Rectal smooth muscle tissue (tissue), 1 donor: ENCODE results near the gene ELMO1.

Experiments
- H3K27ac ChIP-seq: one replicate; pipeline ENCODE4 v1.7.0; 2013; ENCODE audit warnings: low read depth, low read length, inconsistent platforms
- H3K27me3 ChIP-seq: one replicate; pipeline ENCODE4 v1.7.0; 2013; ENCODE audit warnings: low read length; ENCODE audit not compliant: control insufficient read depth, insufficient read depth
- H3K36me3 ChIP-seq: one replicate; pipeline ENCODE4 v1.7.0; 2013; ENCODE audit warnings: low read length; ENCODE audit not compliant: control insufficient read depth, insufficient read depth
- H3K4me1 ChIP-seq: one replicate; pipeline ENCODE4 v1.7.0; 2013; ENCODE audit warnings: low read length; ENCODE audit not compliant: control insufficient read depth, insufficient read depth
- H3K4me3 ChIP-seq: one replicate; pipeline ENCODE4 v1.7.0; 2013; ENCODE audit warnings: low read length
- H3K9ac ChIP-seq: one replicate; pipeline ENCODE4 v1.7.0; 2013; ENCODE audit warnings: low read length

ELMO1 gene

DNA sequence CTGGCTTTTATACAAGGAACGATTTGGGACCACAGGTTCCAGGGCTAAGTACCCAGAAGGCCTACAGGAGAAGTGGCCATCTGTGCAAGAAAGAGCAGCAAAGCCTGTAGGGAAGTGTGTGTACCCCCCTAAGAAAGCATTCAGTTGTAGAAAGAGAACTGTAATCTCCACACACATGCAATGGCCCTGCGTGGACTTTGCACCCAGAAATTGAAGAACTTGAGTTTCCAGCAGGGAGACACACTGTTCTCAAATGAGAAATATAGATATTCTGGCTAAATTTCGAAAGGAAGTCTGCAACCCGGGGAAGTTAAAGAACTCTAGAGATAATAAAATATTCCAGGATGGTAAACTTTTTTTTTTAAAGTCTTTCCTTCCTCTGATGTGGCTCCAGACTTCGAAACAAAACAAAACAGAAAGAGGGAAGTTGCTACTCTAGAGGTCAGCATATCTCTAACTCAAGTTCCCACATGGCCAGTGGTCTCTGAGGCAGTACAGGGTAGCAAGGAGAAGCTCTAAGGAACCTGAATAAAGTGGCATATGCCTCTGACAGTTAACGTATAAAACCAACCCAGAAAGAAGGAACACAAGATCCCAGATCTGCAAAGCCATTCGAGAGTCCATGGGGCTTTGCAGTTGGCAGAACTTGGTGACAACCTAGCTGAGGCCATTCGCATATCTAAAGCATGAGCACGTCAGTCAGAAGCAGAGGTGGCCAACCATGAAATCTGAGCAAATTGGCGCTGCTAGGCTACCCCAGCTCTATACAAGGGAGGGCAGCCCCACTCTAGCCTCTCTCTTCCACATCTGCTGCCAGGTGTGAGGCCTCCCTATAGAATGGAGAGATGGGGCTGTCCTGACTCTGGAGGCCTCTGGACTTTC lies 56.6 kb downstream of the ELMO1 start:
- H3K27me3 ChIP-seq = no peaks in the 10 kb centered on the region
- no peak overlapping the region for H3K27ac ChIP-seq
- no peaks in the 10 kb centered on the region for H3K4me1 ChIP-seq
- H3K36me3 ChIP-seq = no peaks in the 10 kb centered on the region
- no peak overlapping the region for H3K4me3 ChIP-seq
- no peak overlapping the region for H3K9ac ChIP-seq

DNA sequence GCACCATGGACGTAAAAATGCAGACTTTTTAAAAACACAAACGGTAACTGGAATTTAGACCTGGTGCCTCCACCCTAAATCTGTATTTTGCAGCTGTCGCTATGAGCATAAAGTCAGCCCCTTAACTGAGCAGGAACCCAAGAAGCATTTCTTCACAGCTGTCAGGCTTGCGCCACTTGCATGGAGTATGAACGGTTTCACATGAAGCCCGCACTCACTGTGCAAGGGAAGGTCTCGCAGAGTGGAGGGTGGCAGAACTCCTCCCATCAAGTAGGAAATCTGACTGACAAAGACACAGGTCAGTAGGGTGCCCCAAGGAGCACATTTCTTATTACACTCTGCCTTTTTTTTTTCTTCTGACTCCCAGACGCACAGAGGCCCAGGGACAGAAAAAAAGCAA lies 58.5 kb downstream of the ELMO1 start:
- Histone ChIP-seq H3K27me3 (no peaks in the 10 kb centered on the region), H3K9ac (no peak overlapping the region), H3K27ac (no peak overlapping the region), H3K36me3 (no peaks in the 10 kb centered on the region), H3K4me1 (no peaks in the 10 kb centered on the region), H3K4me3 (no peak overlapping the region)

DNA sequence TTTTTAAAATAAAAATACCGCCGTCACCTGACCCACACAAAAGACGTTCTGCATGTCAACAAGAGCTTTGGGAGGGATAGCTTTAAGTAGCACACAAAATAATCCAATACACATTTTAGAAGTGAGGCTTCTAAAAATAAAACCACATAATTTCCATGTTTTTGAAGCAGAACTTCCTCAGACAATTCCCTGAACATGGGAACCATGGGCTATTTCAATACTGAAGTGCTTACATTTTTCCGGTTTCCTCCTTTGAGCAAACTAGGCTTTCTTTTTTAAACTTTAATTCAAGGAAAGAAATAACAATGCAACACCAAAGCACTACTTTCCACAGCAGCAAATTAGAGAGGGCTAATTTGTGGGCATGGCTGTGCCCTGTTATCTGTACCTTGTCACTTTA lies 59.9 kb downstream of the ELMO1 start:
- Histone ChIP-seq H3K4me3 (no peak overlapping the region), H3K27me3 (no peaks in the 10 kb centered on the region), H3K27ac (no peak overlapping the region), H3K36me3 (no peaks in the 10 kb centered on the region), H3K4me1 (no peaks in the 10 kb centered on the region), H3K9ac (no peak overlapping the region)

DNA sequence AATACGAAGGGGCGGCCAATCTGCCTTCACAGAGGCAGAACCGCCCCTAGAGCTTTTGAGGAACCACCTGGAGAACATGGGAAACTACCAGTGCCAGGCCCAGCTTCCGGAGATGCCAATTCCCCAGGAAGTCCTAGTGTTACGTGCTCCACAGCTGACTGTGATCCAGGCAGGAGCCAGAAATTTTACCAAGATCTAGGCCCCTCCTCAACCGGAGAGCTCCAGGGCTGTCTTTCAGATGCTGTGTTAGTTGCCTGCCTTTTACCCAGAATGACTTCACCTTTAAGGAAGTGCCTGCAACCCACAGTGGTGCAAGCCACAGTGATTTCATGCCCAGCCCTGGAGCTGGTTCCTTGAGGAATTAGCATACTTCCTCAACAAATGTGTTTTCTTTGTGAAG lies 62.9 kb downstream of the ELMO1 start:
- Histone ChIP-seq H3K4me3 (no peak overlapping the region), H3K4me1 (no peaks in the 10 kb centered on the region), H3K36me3 (no peaks in the 10 kb centered on the region), H3K9ac (no peak overlapping the region), H3K27ac (no peak overlapping the region), H3K27me3 (no peaks in the 10 kb centered on the region)

- no peak overlapping the region for H3K4me3 ChIP-seq
- no peak overlapping the region for H3K9ac ChIP-seq
- H3K27ac ChIP-seq = no peak overlapping the region
- no peaks in the 10 kb centered on the region for H3K27me3 ChIP-seq
- no peaks in the 10 kb centered on the region for H3K4me1 ChIP-seq
- no peaks in the 10 kb centered on the region for H3K36me3 ChIP-seq
These were observed 66.0 kb downstream of the ELMO1 start for GRCh38 chr7:37382546-37383088.

- H3K27me3 ChIP-seq = no peaks in the 10 kb centered on the region
- no peak overlapping the region for H3K4me3 ChIP-seq
- H3K27ac ChIP-seq = no peak overlapping the region
- no peaks in the 10 kb centered on the region for H3K36me3 ChIP-seq
- H3K9ac ChIP-seq = no peak overlapping the region
- no peaks in the 10 kb centered on the region for H3K4me1 ChIP-seq
These were observed 67.8 kb downstream of the ELMO1 start for GRCh38 chr7:37380831-37381230.

DNA sequence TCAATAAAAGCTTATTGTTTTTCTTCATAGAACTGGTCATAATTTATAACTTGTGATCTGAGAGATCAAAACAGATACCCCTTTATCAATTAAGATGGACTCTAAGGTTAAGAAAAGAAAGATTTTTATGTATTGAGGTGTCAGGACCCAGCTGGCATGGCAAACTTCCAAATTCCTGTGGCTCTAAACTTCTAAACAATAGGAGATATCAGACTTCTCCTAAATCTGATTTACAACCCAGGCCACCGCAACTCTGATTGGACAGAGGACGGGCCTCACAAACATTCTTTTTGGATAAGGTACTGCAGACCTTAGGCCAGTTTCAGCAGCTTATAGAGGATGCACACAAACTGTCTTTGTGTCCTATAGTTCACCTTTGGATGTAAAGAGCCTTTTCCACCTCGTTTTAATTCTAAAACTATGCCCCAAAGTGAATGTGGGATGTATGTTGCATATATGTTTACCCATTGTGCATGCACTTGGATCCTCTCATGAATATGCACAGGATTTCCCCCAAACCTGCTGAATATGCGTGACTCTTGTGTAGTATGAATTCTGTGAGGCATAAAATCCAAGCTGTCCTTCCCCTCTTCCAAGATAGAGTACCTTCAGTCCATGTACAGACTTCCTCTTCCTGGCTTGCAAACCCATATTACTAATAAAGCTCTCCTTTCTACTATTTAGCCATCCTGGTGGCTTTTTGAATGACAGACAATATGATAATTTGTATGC lies 69.0 kb downstream of the ELMO1 start:
- Histone ChIP-seq H3K4me1 (no peaks in the 10 kb centered on the region), H3K36me3 (no peaks in the 10 kb centered on the region), H3K27me3 (no peaks in the 10 kb centered on the region), H3K4me3 (no peak overlapping the region), H3K9ac (no peak overlapping the region), H3K27ac (no peak overlapping the region)

DNA sequence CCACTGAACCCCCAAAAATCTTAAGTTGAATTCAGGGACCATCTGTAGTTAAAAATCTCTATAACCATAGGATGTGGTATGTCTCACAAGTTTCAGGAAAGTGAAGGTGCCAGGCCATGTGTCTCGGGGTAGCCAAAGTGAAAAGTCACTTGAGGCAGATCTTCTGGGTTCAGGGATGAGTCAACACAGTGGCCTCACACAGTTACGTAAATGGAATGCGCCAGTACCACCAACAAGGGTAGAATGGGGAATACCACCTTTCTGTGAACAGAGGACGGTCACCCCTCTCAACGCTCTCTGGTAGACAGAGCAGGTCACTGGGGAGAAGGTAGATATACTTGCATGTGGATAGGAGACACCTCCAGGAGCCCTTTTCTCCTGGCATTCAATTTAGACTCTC lies 71.4 kb downstream of the ELMO1 start:
- Histone ChIP-seq H3K27ac (no peak overlapping the region), H3K27me3 (no peaks in the 10 kb centered on the region), H3K36me3 (no peaks in the 10 kb centered on the region), H3K9ac (no peak overlapping the region), H3K4me1 (no peaks in the 10 kb centered on the region), H3K4me3 (no peak overlapping the region)

DNA sequence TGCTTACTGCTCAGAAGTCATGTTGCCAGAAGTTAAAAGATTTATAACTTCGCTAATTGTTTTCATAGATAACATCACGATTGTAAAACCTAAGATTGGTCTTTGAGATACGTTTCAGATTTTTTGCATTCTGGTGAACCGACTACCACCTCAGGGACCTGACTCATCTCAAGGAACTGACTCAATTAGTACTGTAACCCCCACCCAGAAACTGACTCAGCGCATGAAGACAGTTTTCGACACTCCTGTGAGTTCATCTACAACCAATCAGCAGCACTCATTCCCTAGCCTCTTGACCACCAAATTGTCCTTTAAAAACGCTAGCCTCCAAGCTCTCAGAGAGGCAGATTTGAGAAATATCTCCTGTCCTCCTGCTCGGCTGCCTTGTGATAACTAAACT lies 72.3 kb downstream of the ELMO1 start:
- H3K9ac ChIP-seq = no peak overlapping the region
- H3K4me1 ChIP-seq = no peaks in the 10 kb centered on the region
- H3K27me3 ChIP-seq = no peaks in the 10 kb centered on the region
- H3K27ac ChIP-seq = no peak overlapping the region
- no peaks in the 10 kb centered on the region for H3K36me3 ChIP-seq
- no peak overlapping the region for H3K4me3 ChIP-seq

DNA sequence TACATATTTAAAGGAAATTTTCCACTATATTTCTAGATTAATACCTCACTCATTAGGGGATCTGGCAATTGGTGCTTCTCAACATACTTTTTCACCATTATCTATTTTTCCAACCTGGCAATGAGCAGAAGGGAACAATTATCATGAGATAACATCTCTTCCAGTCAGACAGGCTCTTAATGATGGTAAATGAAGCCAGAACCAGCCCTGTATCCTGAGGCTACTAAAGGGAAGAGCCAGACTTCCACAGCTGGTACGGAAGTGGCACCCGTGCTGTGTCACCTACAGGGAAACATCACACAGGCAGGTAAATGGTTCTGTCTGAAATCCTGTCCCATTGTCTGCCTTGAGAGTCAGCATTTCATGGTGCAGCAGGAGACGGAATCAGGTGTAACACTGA lies 75.9 kb downstream of the ELMO1 start:
- H3K27me3 ChIP-seq = no peaks in the 10 kb centered on the region
- no peaks in the 10 kb centered on the region for H3K36me3 ChIP-seq
- no peak overlapping the region for H3K4me3 ChIP-seq
- H3K9ac ChIP-seq = no peak overlapping the region
- no peak overlapping the region for H3K27ac ChIP-seq
- no peaks in the 10 kb centered on the region for H3K4me1 ChIP-seq

DNA sequence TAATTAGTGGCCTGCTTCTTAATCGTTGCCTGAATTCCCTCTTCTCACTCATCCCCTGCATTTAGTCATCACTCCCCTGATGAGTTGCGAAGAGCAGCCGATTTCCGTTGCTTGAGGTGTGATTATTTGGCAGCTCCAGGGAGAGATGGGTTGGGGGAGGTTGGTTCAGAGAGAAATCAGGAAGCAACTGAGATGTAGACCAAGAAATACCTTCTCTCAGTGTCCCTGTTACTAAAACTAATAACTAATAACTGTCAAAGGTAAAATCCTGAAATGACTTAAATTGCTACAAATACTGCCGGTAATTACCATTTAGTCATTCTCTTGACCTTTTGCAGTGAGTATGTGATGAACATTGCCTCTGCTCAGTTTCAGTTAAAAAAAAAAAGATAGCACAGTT lies 76.9 kb downstream of the ELMO1 start:
- H3K27ac ChIP-seq = no peak overlapping the region
- no peak overlapping the region for H3K9ac ChIP-seq
- no peaks in the 10 kb centered on the region for H3K27me3 ChIP-seq
- no peaks in the 10 kb centered on the region for H3K36me3 ChIP-seq
- H3K4me1 ChIP-seq = no peaks in the 10 kb centered on the region
- H3K4me3 ChIP-seq = no peak overlapping the region

DNA sequence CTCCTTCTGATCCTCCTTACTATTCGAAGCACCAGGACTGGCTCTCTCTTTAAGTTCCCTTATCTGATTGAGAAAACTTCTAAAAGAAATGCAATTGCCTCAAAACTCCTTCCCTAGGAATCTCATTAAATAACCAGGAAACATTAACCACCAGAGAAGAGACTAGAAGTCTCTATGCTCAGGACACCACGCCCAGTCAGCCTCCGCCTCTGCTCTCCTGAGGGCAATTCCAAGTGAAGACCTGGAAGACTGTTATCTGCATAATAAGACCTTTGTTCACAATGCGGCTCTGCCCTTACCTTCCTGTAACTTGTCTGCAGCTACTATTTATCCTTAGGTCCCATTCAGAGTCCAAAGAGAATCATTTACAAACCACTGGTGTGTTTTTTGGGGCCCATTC lies 78.8 kb downstream of the ELMO1 start:
- Histone ChIP-seq H3K27ac (no peak overlapping the region), H3K27me3 (no peaks in the 10 kb centered on the region), H3K36me3 (no peaks in the 10 kb centered on the region), H3K9ac (no peak overlapping the region), H3K4me3 (no peak overlapping the region), H3K4me1 (no peaks in the 10 kb centered on the region)
